H7 (cell line): ENCODE measurements around the gene TSTD1. TPM values are rescaled to one million over a fixed set of nuclear protein-coding genes. Genes with fewer than 3 reads are reported as not detected.
"Not testable (repeated sequence)": the region's sequence is repeated elsewhere in the genome, so short reads cannot be mapped to it uniquely, and the experiment has no call there.

Source experiments
- DNase-seq: peaks from one replicate; pipeline ENCODE4 v3.0.0; 2012
- H3K27me3 ChIP-seq: 2 replicates; pipeline ENCODE4 v1.6.0; 2011; ENCODE audit warnings: mild to moderate bottlenecking, low read length; ENCODE audit not compliant: control insufficient read depth, insufficient read depth
- H3K36me3 ChIP-seq: replicated peaks from 2 replicates; pipeline ENCODE4 v1.5.1; 2011; ENCODE audit warnings: low read length; ENCODE audit not compliant: control insufficient read depth, insufficient read depth
- H3K4me3 ChIP-seq: 2 replicates; pipeline ENCODE4 v1.5.1; 2011; ENCODE audit warnings: low read depth, mild to moderate bottlenecking, control low read depth, low read length, moderate library complexity; ENCODE audit not compliant: insufficient read depth
- total RNA-seq: library from RNA; depleted of rRNA; stranded (reverse); fragments of >200 nt; shearing (Covaris generic); gene quantifications from 2 replicates; pipeline ENCODE4 v1.2.3, GENCODE V29; 2014

TSTD1 gene
- total RNA-seq, 1 experiment from 2014 or later = 91.3 TPM

GRCh38 chr1:161013488-161014230 is 25.1 kb downstream of the TSTD1 start:
- H3K36me3 ChIP-seq = peaks cover 6% of the 10 kb centered on the region
- H3K27me3 ChIP-seq = no peaks in the 10 kb centered on the region
- no peak overlapping the region for H3K4me3 ChIP-seq
- DNase-seq = peak; percentile 66

- Histone ChIP-seq H3K4me3 (no peak overlapping the region), H3K27me3 (no peaks in the 10 kb centered on the region), H3K36me3 (peaks cover 6% of the 10 kb centered on the region)
- DNase-seq = no peak
Measured at GRCh38 chr1:161013131-161013487, 25.7 kb downstream of the TSTD1 start.

DNA sequence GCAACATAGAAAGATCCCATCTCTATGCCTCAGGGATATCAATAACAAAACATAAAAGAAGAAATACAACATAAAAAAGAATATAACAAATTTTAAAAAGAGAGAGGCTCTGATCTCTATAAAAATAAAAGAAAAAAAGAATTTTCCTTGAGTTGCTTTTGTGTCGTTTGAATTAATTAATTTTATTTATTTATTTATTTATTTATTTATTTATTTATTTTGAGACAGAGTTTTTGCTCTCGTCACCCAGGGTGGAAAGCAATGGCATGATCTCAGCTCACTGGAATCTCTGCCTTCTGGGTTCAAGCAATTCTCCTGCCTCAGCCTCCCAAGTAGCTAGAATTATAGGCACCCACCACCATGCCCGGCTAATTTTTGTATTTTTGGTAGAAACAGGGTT is 26.3 kb downstream of the TSTD1 start:
- Histone ChIP-seq H3K36me3 (peaks cover 3% of the 10 kb centered on the region), H3K27me3 (no peaks in the 10 kb centered on the region), H3K4me3 (no peak overlapping the region)
- no peak for DNase-seq

DNA sequence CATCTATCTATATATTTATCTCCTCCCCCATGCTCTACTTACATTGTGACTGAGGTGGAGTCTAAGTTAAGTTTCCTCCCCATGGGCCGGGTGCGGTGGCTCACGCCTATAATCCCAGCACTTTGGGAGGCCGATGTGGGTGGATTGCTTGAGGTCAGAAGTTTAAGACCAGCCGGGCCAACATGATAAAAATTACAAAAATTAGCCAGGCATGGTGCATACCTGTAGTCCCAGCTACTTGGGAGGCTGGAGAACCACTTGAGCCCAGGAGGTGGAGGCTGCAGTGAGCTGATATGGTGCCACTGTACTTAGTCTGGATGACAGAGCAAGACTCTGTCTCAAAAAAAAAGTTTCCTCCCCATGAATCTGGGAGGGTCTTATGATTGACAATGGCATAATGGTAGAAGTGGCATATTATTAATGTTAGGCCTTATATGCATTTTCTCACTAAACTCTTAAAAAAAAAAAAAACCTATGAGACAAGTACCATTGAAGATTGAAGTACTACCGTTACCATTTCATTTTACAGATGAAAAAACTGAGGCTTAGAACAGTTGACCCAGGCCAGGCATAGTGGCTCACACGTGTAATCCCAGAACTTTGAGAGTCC is 29.1 kb downstream of the TSTD1 start:
- H3K27me3 ChIP-seq = no peaks in the 10 kb centered on the region
- H3K36me3 ChIP-seq = peaks cover 3% of the 10 kb centered on the region
- H3K4me3 ChIP-seq = no peak overlapping the region
- DNase-seq = no peak

DNA sequence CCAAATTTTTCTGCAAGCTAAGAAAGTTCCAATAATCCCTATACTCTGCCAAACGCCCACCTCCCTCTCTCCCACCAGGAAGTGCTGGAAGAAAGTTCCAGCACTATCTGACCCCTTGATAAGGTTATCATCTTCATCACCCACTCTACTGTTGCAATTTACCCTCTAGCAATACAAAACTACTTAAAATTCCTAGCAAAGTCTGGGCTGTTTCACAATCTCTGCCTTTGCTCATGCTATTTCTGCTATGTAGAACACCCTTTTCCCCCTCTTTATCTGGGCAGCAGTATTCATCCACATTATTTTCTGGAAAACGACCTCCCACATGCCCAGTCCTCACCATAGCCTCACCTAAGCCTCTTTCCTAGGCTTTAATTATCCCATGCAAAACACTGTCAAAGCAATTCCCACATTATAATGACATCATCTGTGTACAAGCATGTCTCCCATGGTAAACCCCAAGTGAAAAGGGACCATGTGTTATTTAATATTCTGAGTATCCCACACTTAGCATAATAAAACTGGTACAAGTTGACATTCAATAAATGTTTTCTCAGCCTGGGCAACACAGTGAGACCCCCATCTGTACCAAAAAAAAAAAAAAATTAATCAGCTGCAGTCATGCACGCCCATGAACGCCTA is 29.8 kb downstream of the TSTD1 start:
- no peaks in the 10 kb centered on the region for H3K27me3 ChIP-seq

DNA sequence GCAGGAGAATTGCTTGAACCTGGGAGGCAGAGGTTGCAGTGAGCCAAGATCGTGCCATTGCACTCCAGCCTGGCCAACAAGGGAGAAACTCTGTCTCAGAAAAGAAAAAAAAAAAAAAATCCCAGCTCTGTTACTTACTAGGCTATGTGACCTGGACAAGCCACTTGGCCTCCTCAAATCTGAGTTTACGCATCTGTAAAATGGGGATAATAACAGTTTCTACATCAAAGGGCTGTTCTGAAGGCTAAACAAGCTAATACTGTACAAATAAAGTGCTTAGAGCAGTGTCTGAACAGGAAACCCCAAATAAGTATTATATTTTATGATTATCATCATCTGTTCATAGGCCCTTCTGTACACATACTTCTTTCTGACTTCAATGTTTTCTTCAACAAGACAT is 31.4 kb downstream of the TSTD1 start:
- Histone ChIP-seq H3K36me3 (peaks cover 2% of the 10 kb centered on the region), H3K27me3 (no peaks in the 10 kb centered on the region), H3K4me3 (no peak overlapping the region)
- no peak for DNase-seq

More for the DNA sequence above, 29.8 kb downstream of the TSTD1 start:
- Histone ChIP-seq H3K4me3 (no peak overlapping the region), H3K36me3 (peaks cover 3% of the 10 kb centered on the region)
- DNase-seq = no peak

DNA sequence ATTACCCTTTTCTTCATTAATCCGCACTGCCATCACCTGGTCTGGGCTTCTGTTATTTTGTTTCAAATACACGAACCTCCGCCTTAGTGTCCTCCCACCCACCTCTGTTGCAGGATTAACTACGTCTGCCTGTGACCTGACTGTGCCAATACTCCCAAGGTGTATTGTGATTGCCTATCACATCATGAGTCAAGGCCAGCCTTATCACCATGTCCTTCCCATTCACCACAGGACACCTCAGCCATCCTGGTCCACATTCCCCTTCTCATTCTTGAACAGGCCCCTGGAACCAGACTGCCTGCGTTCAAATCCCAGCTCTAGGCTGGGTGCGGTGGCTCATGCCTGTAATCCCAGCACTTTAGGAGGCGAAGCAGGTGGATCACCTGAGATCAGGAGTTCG is 32.2 kb downstream of the TSTD1 start:
- no peak for DNase-seq

DNA sequence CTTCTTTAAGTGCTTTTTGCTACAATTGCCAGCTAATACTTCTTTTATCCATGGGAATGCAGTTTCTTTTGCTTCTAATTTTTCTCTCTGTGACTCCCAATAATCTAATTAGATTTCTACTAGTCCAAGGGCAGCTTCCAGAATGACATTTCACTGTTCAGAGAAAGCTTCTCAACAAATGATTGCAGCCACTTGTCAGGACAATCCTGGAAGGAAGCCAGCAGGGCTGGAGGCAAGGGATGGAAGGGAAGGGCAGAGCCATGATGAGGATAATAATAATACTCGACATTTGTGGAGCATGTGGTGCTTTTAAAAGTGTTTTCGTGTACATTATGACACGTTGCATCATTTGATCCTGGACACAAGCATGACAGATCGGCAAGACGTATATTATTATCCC is 37.2 kb downstream of the TSTD1 start:
- H3K27me3 ChIP-seq = no peaks in the 10 kb centered on the region
- DNase-seq = no peak
- peaks cover 38% of the 10 kb centered on the region for H3K36me3 ChIP-seq
- H3K4me3 ChIP-seq = no peak overlapping the region

More for the DNA sequence above, 32.2 kb downstream of the TSTD1 start:
- no peaks in the 10 kb centered on the region for H3K27me3 ChIP-seq
- H3K4me3 ChIP-seq = no peak overlapping the region
- peaks cover 2% of the 10 kb centered on the region for H3K36me3 ChIP-seq

GRCh38 chr1:161000736-161001480 is 37.9 kb downstream of the TSTD1 start:
- Histone ChIP-seq H3K36me3 (peaks cover 38% of the 10 kb centered on the region), H3K27me3 (no peaks in the 10 kb centered on the region), H3K4me3 (no peak overlapping the region)
- DNase-seq = no peak

GRCh38 chr1:160999376-160999775 is 39.4 kb downstream of the TSTD1 start:
- peaks cover 38% of the 10 kb centered on the region for H3K36me3 ChIP-seq
- H3K27me3 ChIP-seq = no peaks in the 10 kb centered on the region
- H3K4me3 ChIP-seq = no peak overlapping the region
- DNase-seq = no peak

DNA sequence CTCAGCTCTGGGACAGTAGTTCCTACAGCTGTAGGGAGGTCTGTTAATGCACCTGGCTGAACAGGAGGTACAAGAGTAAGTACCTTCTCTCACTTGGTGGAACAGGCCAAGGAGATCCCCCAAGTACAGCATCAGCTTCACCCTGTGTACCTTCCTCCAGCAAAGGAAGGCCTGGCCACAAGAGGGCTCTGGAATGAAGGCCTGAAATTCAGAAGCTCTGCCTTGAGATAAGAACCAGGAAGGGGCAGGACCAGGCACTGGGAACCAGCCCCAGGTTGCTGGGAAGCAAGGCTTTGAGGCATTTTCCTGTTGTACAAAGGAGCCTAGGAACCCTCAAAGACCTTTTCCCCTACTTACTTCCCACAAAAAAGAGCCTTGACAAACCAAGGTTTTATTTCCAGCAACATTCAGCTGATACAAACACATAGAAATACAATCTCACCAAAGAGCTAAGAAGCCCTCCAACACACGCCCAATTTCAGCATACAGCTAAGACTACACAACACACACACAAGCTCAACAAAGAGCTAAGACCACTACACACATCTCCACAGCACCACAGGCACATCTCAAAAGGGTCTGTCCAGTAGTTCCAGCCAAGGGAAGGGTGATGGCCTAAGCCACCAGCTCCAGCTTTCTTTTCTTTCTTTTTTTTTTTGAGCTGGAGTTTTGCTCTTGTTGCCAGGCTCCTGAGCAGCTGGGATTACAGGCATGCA is 41.3 kb downstream of the TSTD1 start:
- Histone ChIP-seq H3K36me3 (peaks cover 38% of the 10 kb centered on the region), H3K4me3 (no peak overlapping the region), H3K27me3 (no peaks in the 10 kb centered on the region)
- DNase-seq = peak; percentile 74

DNA sequence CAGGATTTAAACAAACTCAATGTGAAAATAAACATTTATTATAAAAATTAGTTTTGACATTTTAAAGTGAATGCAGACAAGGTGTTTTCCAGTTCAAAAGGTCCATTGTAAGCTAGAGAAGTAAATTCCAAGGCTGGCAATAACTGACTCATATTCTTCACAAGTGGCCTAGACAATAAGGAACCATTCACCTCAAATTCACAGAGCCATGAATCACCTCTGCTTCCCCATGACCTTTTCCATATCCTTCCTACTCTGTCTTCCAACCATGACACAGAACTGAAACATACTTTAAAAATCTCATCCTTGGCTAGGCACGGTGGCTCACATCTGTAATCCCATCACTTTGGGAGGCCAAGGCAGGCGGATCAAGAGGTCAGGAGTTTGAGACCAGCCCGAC is 42.6 kb downstream of the TSTD1 start:
- Histone ChIP-seq H3K27me3 (no peaks in the 10 kb centered on the region), H3K36me3 (peaks cover 36% of the 10 kb centered on the region), H3K4me3 (no peak overlapping the region)
- no peak for DNase-seq

DNA sequence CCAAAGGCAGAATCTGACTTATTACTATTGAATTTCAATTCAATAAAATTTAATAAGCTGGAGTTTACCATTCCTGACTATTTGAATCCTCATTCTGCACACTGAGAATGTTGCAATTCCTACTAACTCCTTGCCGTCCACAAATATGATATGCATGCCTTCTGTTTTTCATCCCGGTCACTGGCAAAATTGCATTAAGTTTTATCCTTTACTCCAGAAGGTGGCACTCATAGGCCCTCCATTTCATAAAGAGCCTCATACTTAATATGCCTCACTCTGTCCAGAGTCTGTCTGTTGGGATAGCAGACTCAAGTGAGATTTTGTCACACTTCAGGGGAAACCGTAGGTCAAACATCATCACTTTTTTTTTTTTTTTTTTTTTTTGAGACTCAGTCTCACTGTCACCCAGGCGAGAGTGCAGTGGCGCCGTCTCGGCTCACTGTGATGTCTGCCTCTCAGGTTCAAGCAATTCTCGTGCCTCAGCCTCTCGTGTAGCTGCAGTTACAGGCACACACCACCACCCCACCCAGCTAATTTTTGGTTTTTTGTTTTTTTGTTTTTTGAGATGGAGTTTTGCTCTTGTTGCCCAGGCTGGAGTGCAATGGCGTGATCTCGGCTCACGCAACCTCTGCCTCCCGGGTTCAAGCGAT is 45.1 kb downstream of the TSTD1 start:
- H3K27me3 ChIP-seq = no peaks in the 10 kb centered on the region
- H3K36me3 ChIP-seq = peaks cover 12% of the 10 kb centered on the region
- no peak overlapping the region for H3K4me3 ChIP-seq
- DNase-seq = no peak

GRCh38 chr1:160992036-160992435 is 46.7 kb downstream of the TSTD1 start:
- DNase-seq, H3K36me3 ChIP-seq: not testable (repeated sequence)

More at GRCh38 chr1:160992036-160992435, 46.7 kb downstream of the TSTD1 start:
- not testable (repeated sequence) for H3K4me3 ChIP-seq, H3K27me3 ChIP-seq
